Mammary epithelial cell (primary cell): ENCODE results near the gene CAPRIN2.

Experiments used
- CTCF ChIP-seq, 2 donors: IDR thresholded peaks in 1 of 2; conservative IDR thresholded peaks in 1 of 2; 2 replicates each; pipeline ENCODE4 v1.5.1; 2011 to 2012; ENCODE audit warnings: inconsistent platforms in 2 of 2, low read length in 2 of 2, mild to moderate bottlenecking in 2 of 2, control low read depth in 1 of 2, low read depth in 1 of 2; ENCODE audit not compliant: insufficient read depth in 1 of 2; ENCODE audit errors: extremely low read depth in 1 of 2
- EZH2 ChIP-seq: IDR thresholded peaks from 2 replicates; pipeline ENCODE4 v1.6.1; 2012; ENCODE audit warnings: low read length, inconsistent platforms, borderline replicate concordance

GRCh38 chr12:30792648-30793499 lies 38.1 kb upstream of the CAPRIN2 start:
- no peak for TF ChIP-seq CTCF (conservative IDR thresholded peaks at IDR 0.05 in 1 of 2, IDR thresholded peaks at IDR 0.05 in 1 of 2; ENCODE audit: extremely low read depth in 1 of 2, insufficient read depth in 1 of 2, low read depth in 1 of 2, low read length in 2 of 2)
- TF ChIP-seq EZH2, result no peak
